Neuronal stem cell (in vitro differentiated cells): ENCODE measurements around the gene CDC14A.

Source experiments
- DNase-seq: peaks from one replicate; pipeline ENCODE4 v3.0.0-alpha.2; 2013; ENCODE audit warnings: low spot score
- H2AFZ ChIP-seq: one replicate; pipeline ENCODE4 v1.6.1; 2013; ENCODE audit warnings: mild to moderate bottlenecking, low read length, inconsistent platforms
- H2AK5ac ChIP-seq: 2 replicates; pipeline ENCODE4 v1.6.1; 2013; ENCODE audit warnings: low read depth, mild to moderate bottlenecking, inconsistent platforms, low read length, moderate library complexity, mixed read lengths
- H2BK120ac ChIP-seq: 2 replicates; pipeline ENCODE4 v1.6.1; 2013; ENCODE audit warnings: low read depth, mild to moderate bottlenecking, inconsistent platforms, low read length, moderate library complexity, mixed read lengths
- H2BK12ac ChIP-seq: one replicate; pipeline ENCODE4 v1.6.1; 2013; ENCODE audit warnings: low read length, inconsistent platforms
- H2BK15ac ChIP-seq: 2 replicates; pipeline ENCODE4 v1.6.1; 2013; ENCODE audit warnings: mild to moderate bottlenecking, low read length, inconsistent platforms, mixed read lengths
- H2BK5ac ChIP-seq: one replicate; pipeline ENCODE4 v1.6.1; 2013; ENCODE audit warnings: inconsistent platforms, mild to moderate bottlenecking, low read length, moderate library complexity
- H3K14ac ChIP-seq: one replicate; pipeline ENCODE4 v1.6.1; 2013; ENCODE audit warnings: low read length, inconsistent platforms
- H3K18ac ChIP-seq: 2 replicates; pipeline ENCODE4 v1.6.1; 2013; ENCODE audit warnings: low read length, inconsistent platforms
- H3K23ac ChIP-seq: 2 replicates; pipeline ENCODE4 v1.6.1; 2013; ENCODE audit warnings: low read depth, mild to moderate bottlenecking, mixed read lengths, low read length, inconsistent platforms; ENCODE audit not compliant: poor library complexity
- H3K27ac ChIP-seq: replicated peaks from 3 replicates; pipeline ENCODE4 v1.5.1; 2013; ENCODE audit warnings: low read length, inconsistent platforms
- H3K27me3 ChIP-seq, 3 experiments: 2 replicates each; pipeline ENCODE4 v1.6.1; 2013; ENCODE audit warnings: low read length in 3 of 3, mild to moderate bottlenecking in 2 of 3, inconsistent platforms in 1 of 3, low read depth in 1 of 3, mixed read lengths in 1 of 3, moderate library complexity in 1 of 3; ENCODE audit not compliant: control insufficient read depth in 3 of 3, insufficient read depth in 3 of 3
- H3K36me3 ChIP-seq, 2 donors: replicated peaks in 1 of 2; 2 replicates each; pipeline ENCODE4 v1.6.1; 2013; ENCODE audit warnings: low read length in 2 of 2; ENCODE audit not compliant: control insufficient read depth in 2 of 2, insufficient read depth in 2 of 2
- H3K4ac ChIP-seq: 2 replicates; pipeline ENCODE4 v1.6.1; 2013; ENCODE audit warnings: inconsistent platforms, mild to moderate bottlenecking, low read length, moderate library complexity
- H3K4me1 ChIP-seq, 2 donors: 1 replicate in 1 of 2; 2 replicates in 1 of 2; pipeline ENCODE4 v1.6.1; 2013; ENCODE audit warnings: low read length in 2 of 2, low read depth in 1 of 2; ENCODE audit not compliant: control insufficient read depth in 2 of 2, insufficient read depth in 1 of 2
- H3K4me2 ChIP-seq: one replicate; pipeline ENCODE4 v1.6.1; 2013; ENCODE audit warnings: mild to moderate bottlenecking, low read length, inconsistent platforms; ENCODE audit not compliant: insufficient read depth, poor library complexity, severe bottlenecking
- H3K4me3 ChIP-seq, 2 donors: 2 replicates each; pipeline ENCODE4 v1.5.1; 2013; ENCODE audit warnings: low read length in 2 of 2, mild to moderate bottlenecking in 2 of 2, inconsistent platforms in 1 of 2, moderate library complexity in 1 of 2
- H3K79me1 ChIP-seq: one replicate; pipeline ENCODE4 v1.6.1; 2013; ENCODE audit warnings: low read depth, mild to moderate bottlenecking, inconsistent platforms, low read length, moderate library complexity
- H3K9ac ChIP-seq: one replicate; pipeline ENCODE4 v1.6.1; 2013; ENCODE audit warnings: mild to moderate bottlenecking, low read depth, low read length, inconsistent platforms; ENCODE audit not compliant: poor library complexity
- H3K9me3 ChIP-seq, 2 donors: replicated peaks in 1 of 2; 2 replicates each; pipeline versions ENCODE3 to v1.6.1; 2013; ENCODE audit warnings: low read length in 2 of 2, mild to moderate bottlenecking in 2 of 2, inconsistent platforms in 1 of 2, low read depth in 1 of 2, mixed read lengths in 1 of 2, moderate library complexity in 1 of 2; ENCODE audit not compliant: control insufficient read depth in 2 of 2, insufficient read depth in 1 of 2
- H4K8ac ChIP-seq: one replicate; pipeline ENCODE4 v1.6.1; 2013; ENCODE audit warnings: low read depth, mild to moderate bottlenecking, inconsistent platforms, low read length, moderate library complexity
- H4K91ac ChIP-seq: one replicate; pipeline ENCODE4 v1.6.1; 2013; ENCODE audit warnings: low read length, low read depth, mild to moderate bottlenecking, inconsistent platforms; ENCODE audit not compliant: poor library complexity
- WGBS, 2 donors: extraction: QIAGEN DNeasy Blood & Tissue Kit; methylation state at CpG; one replicate each; pipeline ENCODE4 v1.1.7; 2013; ENCODE audit warnings: missing lambda C conversion rate in 2 of 2, mixed read lengths in 1 of 2; ENCODE audit not compliant: insufficient read length in 2 of 2, insufficient replicate concordance in 1 of 2; ENCODE audit errors: extremely low coverage in 2 of 2; 5-methylcytosine and 5-hydroxymethylcytosine counted together

Gene CDC14A

GRCh38 chr1:100361511-100362089, 9.3 kb downstream of the CDC14A start:
- no peak overlapping the region for H3K4me3 ChIP-seq
- peaks cover 7 to 35% of the 10 kb centered on the region in 2 donors for H3K36me3 ChIP-seq
- no peak overlapping the region for H3K23ac ChIP-seq
- H3K27ac ChIP-seq = peak overlapping the region; percentile 81
- H2AFZ ChIP-seq = no peak overlapping the region
- H3K4ac ChIP-seq = no peak overlapping the region
- no peak overlapping the region for H2BK5ac ChIP-seq
- no peaks in the 10 kb centered on the region for H3K27me3 ChIP-seq
- H3K18ac ChIP-seq = no peak overlapping the region
- WGBS, 2 donors = no CpG with 5 or more reads among the region's 5 CpGs
- no peak overlapping the region for H4K8ac ChIP-seq
- no peak overlapping the region for H2BK15ac ChIP-seq
- no peak for DNase-seq
- H2AK5ac ChIP-seq = no peak overlapping the region
- no peak overlapping the region for H3K14ac ChIP-seq
- no peak overlapping the region for H4K91ac ChIP-seq
- peaks cover 17 to 20% of the 10 kb centered on the region in 2 donors for H3K4me1 ChIP-seq
- H3K9me3 ChIP-seq = no peaks in the 10 kb centered on the region
- no peak overlapping the region for H3K9ac ChIP-seq
- H2BK12ac ChIP-seq = no peak overlapping the region
- H2BK120ac ChIP-seq = no peak overlapping the region
- H3K79me1 ChIP-seq = peaks cover 2% of the 10 kb centered on the region
- no peak overlapping the region for H3K4me2 ChIP-seq

DNA sequence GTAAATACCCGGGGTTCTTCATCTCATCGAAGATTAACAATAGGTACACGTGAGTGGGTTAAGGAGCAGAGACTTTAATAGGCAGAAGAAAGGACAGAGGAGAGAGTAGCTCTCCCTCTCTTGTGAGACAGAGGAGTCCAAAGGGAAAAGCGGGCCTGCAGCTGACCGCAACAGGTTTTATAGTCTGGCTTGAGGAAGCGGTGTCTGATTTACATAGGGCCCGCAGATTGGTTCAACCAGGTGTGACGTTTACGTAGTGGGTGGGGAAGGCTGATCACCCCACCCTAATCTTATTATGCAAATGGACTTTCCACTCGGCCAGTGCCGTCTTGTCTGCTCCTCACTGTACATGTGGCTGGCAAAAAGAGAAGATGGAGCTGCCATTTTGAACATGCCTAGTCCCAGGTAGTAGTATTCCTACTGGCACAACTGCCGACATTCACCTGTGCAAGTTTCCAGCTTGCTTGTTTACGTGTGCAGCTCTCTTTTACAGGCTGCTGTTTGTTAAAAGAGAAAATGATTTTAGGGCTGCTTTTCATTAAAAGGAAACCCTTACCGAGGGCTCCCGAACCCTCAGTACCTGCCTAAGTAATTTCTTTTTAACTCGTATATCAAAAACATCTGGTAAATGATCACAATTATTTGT, 10.6 kb downstream of the CDC14A start:
- Histone ChIP-seq H3K4me2 (no peak overlapping the region), H2BK120ac (no peak overlapping the region), H3K27ac (peak overlapping the region; percentile 21), H3K14ac (no peak overlapping the region), H3K9ac (no peak overlapping the region), H2BK12ac (no peak overlapping the region), H3K36me3 (peaks cover 7 to 35% of the 10 kb centered on the region in 2 donors), H3K4ac (no peak overlapping the region), H4K8ac (no peak overlapping the region), H3K18ac (no peak overlapping the region), H2BK5ac (no peak overlapping the region), H2AK5ac (no peak overlapping the region), H3K9me3 (peaks cover 0 to 3% of the 10 kb centered on the region in 2 donors), H3K23ac (peak overlapping the region; percentile 82), H3K4me1 (peaks cover 17% of the 10 kb centered on the region in 2 donors), H3K4me3 (no peak overlapping the region), H3K79me1 (peaks cover 2% of the 10 kb centered on the region), H2AFZ (no peak overlapping the region), H3K27me3 (no peaks in the 10 kb centered on the region), H2BK15ac (no peak overlapping the region), H4K91ac (no peak overlapping the region)
- WGBS, 2 donors = no CpG with 5 or more reads among the region's 16 CpGs
- DNase-seq = no peak

- H3K27me3 ChIP-seq = no peaks in the 10 kb centered on the region
- H3K27ac ChIP-seq = no peak overlapping the region
- peaks cover 0 to 3% of the 10 kb centered on the region in 2 donors for H3K9me3 ChIP-seq
- no peak overlapping the region for H2AK5ac ChIP-seq
- no peak overlapping the region for H4K8ac ChIP-seq
- no peak overlapping the region for H3K23ac ChIP-seq
- no peak overlapping the region for H2BK5ac ChIP-seq
- no peak overlapping the region for H2AFZ ChIP-seq
- no peak overlapping the region for H4K91ac ChIP-seq
- H3K4ac ChIP-seq = no peak overlapping the region
- H3K14ac ChIP-seq = no peak overlapping the region
- WGBS, 2 donors = no CpG with 5 or more reads among the region's 4 CpGs
- H3K4me1 ChIP-seq = peaks cover 13 to 16% of the 10 kb centered on the region in 2 donors
- no peak overlapping the region for H3K4me3 ChIP-seq
- no peak overlapping the region for H2BK12ac ChIP-seq
- H3K79me1 ChIP-seq = peaks cover 2% of the 10 kb centered on the region
- H2BK120ac ChIP-seq = no peak overlapping the region
- H3K18ac ChIP-seq = no peak overlapping the region
- peaks cover 7 to 33% of the 10 kb centered on the region in 2 donors for H3K36me3 ChIP-seq
- H3K4me2 ChIP-seq = no peak overlapping the region
- no peak for DNase-seq
- H2BK15ac ChIP-seq = no peak overlapping the region
- no peak overlapping the region for H3K9ac ChIP-seq
These were observed 11.5 kb downstream of the CDC14A start for GRCh38 chr1:100363831-100364230.

DNA sequence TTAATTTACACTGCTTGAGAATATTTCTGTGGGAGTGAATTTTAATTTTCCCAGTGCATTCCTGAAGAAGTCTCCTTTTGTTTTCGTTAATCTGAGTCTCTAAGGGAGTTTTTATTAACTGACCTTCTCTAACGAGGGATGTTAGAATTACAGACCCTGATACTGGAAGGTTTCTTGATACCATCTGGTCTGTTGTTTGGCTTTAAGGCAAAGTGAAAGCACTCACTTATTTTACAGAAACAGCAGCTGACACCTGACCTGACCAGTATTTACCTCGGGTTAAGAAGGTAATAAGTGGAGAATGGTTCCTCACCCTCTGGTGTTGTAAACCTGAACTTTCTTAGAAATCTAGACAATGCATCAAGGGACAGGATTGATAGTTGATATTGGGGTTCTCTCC, 12.4 kb downstream of the CDC14A start:
- no peak overlapping the region for H2BK120ac ChIP-seq
- no peak overlapping the region for H4K8ac ChIP-seq
- no peak for DNase-seq
- peaks cover 0 to 3% of the 10 kb centered on the region in 2 donors for H3K9me3 ChIP-seq
- no peak overlapping the region for H2BK5ac ChIP-seq
- no peak overlapping the region for H2AK5ac ChIP-seq
- H3K4ac ChIP-seq = no peak overlapping the region
- no peak overlapping the region for H3K27ac ChIP-seq
- no peak overlapping the region for H2BK12ac ChIP-seq
- peaks cover 12 to 13% of the 10 kb centered on the region in 2 donors for H3K4me1 ChIP-seq
- WGBS, 2 donors = no CpG with 5 or more reads among the region's 3 CpGs
- no peaks in the 10 kb centered on the region for H3K79me1 ChIP-seq
- H4K91ac ChIP-seq = no peak overlapping the region
- H3K4me3 ChIP-seq = no peak overlapping the region
- no peak overlapping the region for H3K18ac ChIP-seq
- H2AFZ ChIP-seq = no peak overlapping the region
- H2BK15ac ChIP-seq = no peak overlapping the region
- H3K14ac ChIP-seq = no peak overlapping the region
- H3K4me2 ChIP-seq = no peak overlapping the region
- H3K9ac ChIP-seq = no peak overlapping the region
- no peaks in the 10 kb centered on the region for H3K27me3 ChIP-seq
- no peak overlapping the region for H3K23ac ChIP-seq
- H3K36me3 ChIP-seq = peaks cover 6 to 25% of the 10 kb centered on the region in 2 donors
